GM12878 (cell line): ENCODE data around the gene ZNF367. TPM values are rescaled to one million over a fixed set of nuclear protein-coding genes. Genes with fewer than 3 reads are reported as not detected.

ENCODE experiments used
- ATAC-seq: fragments of 200-7000 bp; cut with Tn5 transposase; 3 replicates; pipeline ENCODE4 v1.9.1; 2020; ENCODE audit warnings: mild to moderate bottlenecking, moderate library complexity
- BruUV-seq: library from RNA; stranded (reverse); fragments of 400-500 nt; replicated peaks from 2 replicates; lab custom pipeline; 2021; lab: Mats Ljungman, UMichigan
- CTCF ChIA-PET: fragments of 300-600 bp; sonication (Branson Sonifier 250); formaldehyde crosslinking; extraction: SDS; loops from one replicate; lab custom pipeline; 2021; ENCODE audit warnings: inconsistent platforms; lab: Yijun Ruan, JAX
- POLR2A ChIA-PET: fragments of 350-600 bp; formaldehyde crosslinking; extraction: SDS; loops from one replicate; lab custom pipeline; 2021; ENCODE audit warnings: inconsistent platforms; lab: Charles Lee
- RAD21 ChIA-PET: fragments of 300-600 bp; sonication (Branson Sonifier 250); formaldehyde crosslinking; loops from one replicate; lab custom pipeline; 2023; ENCODE audit warnings: antibody characterized with exemption; ENCODE audit not compliant: unreplicated experiment; lab: Charles Lee
- SMC1A ChIA-PET: fragments of 300-600 bp; sonication (Branson Sonifier 250); formaldehyde crosslinking; loops from one replicate; lab custom pipeline; 2023; ENCODE audit not compliant: unreplicated experiment, uncharacterized antibody; lab: Charles Lee
- DNase-seq: peaks from one replicate; pipeline ENCODE4 v3.0.0-alpha.2; 2011; ENCODE audit warnings: low read depth, low spot score
- FAIRE-seq: peaks from 3 replicates; lab custom pipeline; 2011; peaks lifted over from hg19 to GRCh38; lab: Jason Lieb, UNC
- H2AFZ ChIP-seq: 2 replicates; pipeline ENCODE4 v1.6.0; 2011; ENCODE audit warnings: low read depth, low read length, control low read depth; ENCODE audit not compliant: control insufficient read depth
- H3K27ac ChIP-seq: 2 replicates; pipeline ENCODE4 v1.5.1; 2011; ENCODE audit warnings: control low read depth; ENCODE audit not compliant: control insufficient read depth, insufficient read depth
- H3K27me3 ChIP-seq, 2 experiments: replicated peaks in 1 of 2; 2 replicates each; pipeline versions ENCODE4 v1.6.0 to v1.6.1; 2011; ENCODE audit warnings: low read length in 1 of 2; ENCODE audit not compliant: control insufficient read depth in 2 of 2, insufficient read depth in 2 of 2
- H3K36me3 ChIP-seq, 2 experiments: 2 replicates each; pipeline ENCODE4 v1.5.1; 2011; ENCODE audit warnings: low read length in 1 of 2; ENCODE audit not compliant: control insufficient read depth in 2 of 2, insufficient read depth in 2 of 2
- H3K4me1 ChIP-seq: 2 replicates; pipeline ENCODE4 v1.6.1; 2011; ENCODE audit warnings: mild to moderate bottlenecking, low read length, moderate library complexity, mixed read lengths; ENCODE audit not compliant: control insufficient read depth, insufficient read depth
- H3K4me2 ChIP-seq: 2 replicates; pipeline ENCODE4 v1.6.0; 2011; ENCODE audit warnings: control low read depth; ENCODE audit not compliant: control insufficient read depth, insufficient read depth
- H3K4me3 ChIP-seq: fragments of 200-600 bp; sonication (generic); 2 replicates; pipeline ENCODE4 v1.5.1; 2016
- H3K79me2 ChIP-seq: 2 replicates; pipeline ENCODE4 v1.6.0; 2011; ENCODE audit warnings: low read length; ENCODE audit not compliant: control insufficient read depth, insufficient read depth
- H3K9ac ChIP-seq: 2 replicates; pipeline ENCODE4 v1.8.0; 2011; ENCODE audit warnings: low read length, control low read depth, mixed read lengths; ENCODE audit not compliant: control insufficient read depth, insufficient read depth
- H3K9me3 ChIP-seq: replicated peaks from 3 replicates; pipeline ENCODE4 v1.5.1; 2011; ENCODE audit warnings: mild to moderate bottlenecking, low read length; ENCODE audit not compliant: control insufficient read depth, insufficient read depth
- H4K20me1 ChIP-seq: 2 replicates; pipeline ENCODE4 v1.6.0; 2011; ENCODE audit not compliant: control insufficient read depth, insufficient read depth
- FOS ChIP-seq: IDR thresholded peaks from 3 replicates; pipeline ENCODE4 v1.6.1; 2011; ENCODE audit warnings: borderline replicate concordance; ENCODE audit not compliant: insufficient read length; ENCODE audit errors: extremely low read depth
- GATAD2B ChIP-seq: fragments of 450-650 bp; conservative IDR thresholded peaks from 2 replicates; pipeline ENCODE4 v1.6.1; 2017; ENCODE audit warnings: low read depth, mild to moderate bottlenecking, moderate library complexity
- IRF5 ChIP-seq: fragments of 450-650 bp; IDR thresholded peaks from 2 replicates; pipeline ENCODE4 v1.6.1; 2017; ENCODE audit warnings: borderline replicate concordance
- LARP7 ChIP-seq: fragments of 450-650 bp; IDR thresholded peaks from 2 replicates; pipeline ENCODE4 v1.6.1; 2017; ENCODE audit warnings: mild to moderate bottlenecking
- NR2F1 ChIP-seq: fragments of 450-650 bp; conservative IDR thresholded peaks from 2 replicates; pipeline ENCODE4 v1.6.1; 2017; ENCODE audit warnings: mild to moderate bottlenecking
- PAX5 ChIP-seq: IDR thresholded peaks from 2 replicates; pipeline ENCODE4 v1.6.1; 2011; ENCODE audit warnings: low read depth, low read length, borderline replicate concordance
- POLR2AphosphoS2 ChIP-seq: IDR thresholded peaks from 2 replicates; pipeline ENCODE4 v1.6.1; 2011; ENCODE audit warnings: low read depth, mild to moderate bottlenecking, low read length, improper control_type of control experiment, moderate library complexity
- POLR2AphosphoS5 ChIP-seq: IDR thresholded peaks from 2 replicates; pipeline ENCODE4 v1.6.1; 2011; ENCODE audit warnings: mild to moderate bottlenecking, low read length, inconsistent platforms
- RUNX3 ChIP-seq: IDR thresholded peaks from 2 replicates; pipeline ENCODE4 v1.6.1; 2012; ENCODE audit warnings: low read length, inconsistent platforms
- SMAD1 ChIP-seq: fragments of 450-650 bp; IDR thresholded peaks from 2 replicates; pipeline ENCODE4 v1.6.1; 2018; ENCODE audit warnings: mild to moderate bottlenecking, low read depth; ENCODE audit not compliant: partially characterized antibody
- SUZ12 ChIP-seq: fragments of 200-600 bp; sonication (generic); IDR thresholded peaks from one replicate; pipeline ENCODE4 v1.6.1; 2018; ENCODE audit warnings: antibody characterized with exemption, mild to moderate bottlenecking; ENCODE audit not compliant: unreplicated experiment
- TCF7 ChIP-seq: IDR thresholded peaks from 2 replicates; pipeline ENCODE4 v1.6.1; 2014; ENCODE audit warnings: antibody characterized with exemption, borderline replicate concordance
- WGBS: methylation state at CpG from one replicate; pipeline ENCODE4 v1.1.6; 2016; ENCODE audit warnings: low lambda C conversion rate; ENCODE audit not compliant: insufficient replicate concordance, insufficient coverage; ENCODE audit errors: missing lambda C conversion rate; 5-methylcytosine and 5-hydroxymethylcytosine counted together
- in situ Hi-C: fragments of 300-500 bp; cut with MboI; formaldehyde crosslinking; loops from 9 replicates; pipeline ENCODE4 v1.14.3; 2018; ENCODE audit warnings: mixed read lengths
- intact Hi-C: fragments of 100-400 bp; cut with micrococcal nuclease; formaldehyde crosslinking; loops from one replicate; pipeline ENCODE4 v1.14.2; 2022; ENCODE audit not compliant: unreplicated experiment
- polyA plus RNA-seq, 11 experiments: library from polyadenylated mRNA; depleted of rRNA in 4 of 11; unstranded in 6 of 11; stranded (reverse) in 5 of 11; fragments of >200 nt; fragmentation: Nextera tagmentation in 4 of 11; fragmentation: Illumina TruSeq in 1 of 11; extraction: Ambion mirVana in 4 of 11; extraction: Trizol in 1 of 11; gene quantifications; 1 replicate in 1 of 11; 2 replicates in 10 of 11; pipeline versions ENCODE4 v1.2.1 to v1.2.3, GENCODE V29; 2011 to 2016; ENCODE audit warnings: inconsistent platforms in 2 of 11, missing spikeins in 2 of 11, low read depth in 1 of 11
- total RNA-seq, 4 experiments: library from RNA; depleted of rRNA in 3 of 4; stranded (reverse); fragments of >200 nt in 3 of 4; fragmentation: Illumina TruSeq in 1 of 4; extraction: Trizol in 1 of 4; gene quantifications; 2 replicates each; pipeline versions ENCODE4 v1.2.1 to v1.2.3, GENCODE V29; 2013 to 2021
- TF ChIP-seq, protein P1 (sequence below): fragments of 150-350 bp; IDR thresholded peaks from 2 replicates; pipeline ENCODE4 v1.6.1; 2016; ENCODE audit warnings: low read depth, low read length
- TF ChIP-seq, protein P2 (sequence below): IDR thresholded peaks from 2 replicates; pipeline ENCODE4 v1.6.1; 2012; ENCODE audit warnings: low read length, inconsistent platforms

The ZNF367 gene
- total and polyA plus RNA-seq, 10 of the 15 experiments (the other 5 are each of a cell fraction or from before 2014, with no cell fraction given), result 2.9 to 16.3 (median 11.1) TPM

DNA sequence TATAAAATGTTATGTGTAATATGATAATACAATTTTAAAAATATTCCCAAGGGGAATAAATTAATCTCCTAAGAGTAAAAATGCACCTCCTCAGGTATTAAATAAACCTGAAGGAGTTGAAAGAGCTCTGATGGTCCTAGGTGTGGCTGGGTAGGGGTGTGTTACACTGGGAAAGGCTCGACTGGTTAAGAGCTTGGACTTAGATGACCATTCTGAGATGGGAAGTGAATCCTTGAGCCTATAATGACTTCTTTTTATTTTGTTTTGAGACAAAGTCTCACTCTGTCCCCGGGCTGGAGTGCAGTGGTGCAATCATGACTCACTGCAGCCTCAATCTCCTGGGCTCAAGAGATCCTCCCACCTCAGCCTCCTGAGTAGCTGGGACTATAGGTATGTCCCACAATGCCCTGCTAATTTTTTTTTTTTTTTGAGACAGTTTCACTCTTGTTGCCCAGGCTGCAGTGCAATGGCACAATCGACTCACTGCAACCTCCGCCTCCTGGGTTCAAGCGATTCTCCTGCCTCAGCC lies 22.6 kb upstream of the ZNF367 start:
- no peak overlapping the region for H3K4me2 ChIP-seq
- SMC1A ChIA-PET, result interaction anchor here (0.9 to 2.1 kb wide), 6 partner anchors 12 to 225 kb away, joined by 3 to 29 read pairs (median 8); no protein-coding TSS in a partner anchor
- DNase-seq (no peak), ATAC-seq (no peak), FAIRE-seq (no peak)
- RAD21 ChIA-PET, result interaction anchor here (0.7 to 2.6 kb wide), 4 partner anchors 10 to 226 kb away, joined by 3 to 9 read pairs (median 5); partner anchors contain the start of gene HABP4
- no peak overlapping the region for H3K9ac ChIP-seq
- H3K79me2 ChIP-seq, result no peaks in the 10 kb centered on the region
- no TSS peak for BruUV-seq
- no peaks in the 10 kb centered on the region for H3K9me3 ChIP-seq
- CTCF ChIA-PET, result interaction anchor here (1.2 to 4.3 kb wide), 4 partner anchors 10 to 123 kb away, joined by 3 to 34 read pairs (median 13); partner anchors contain the start of gene HABP4
- no peak overlapping the region for H2AFZ ChIP-seq
- H3K36me3 ChIP-seq, result no peaks in the 10 kb centered on the region
- intact Hi-C loops (loop anchor here (5.0 kb wide), 1 partner anchor 113 kb away; no protein-coding TSS in a partner anchor), in situ Hi-C loops (no loop called here)
- H4K20me1 ChIP-seq, result no peaks in the 10 kb centered on the region
- 54% methylated on average over 5 of the region's 5 CpGs for WGBS
- no peaks in the 10 kb centered on the region for H3K4me1 ChIP-seq
- H3K27me3 ChIP-seq, result no peaks in the 10 kb centered on the region
- H3K4me3 ChIP-seq, result no peak overlapping the region
- POLR2A ChIA-PET, result no interaction called here
- H3K27ac ChIP-seq, result no peak overlapping the region
- TF ChIP-seq SMAD1 (no peak), SUZ12 (no peak), FOS (no peak), POLR2AphosphoS2 (no peak), RUNX3 (no peak), PAX5 (no peak), NR2F1 (no peak), TCF7 (no peak), LARP7 (no peak), GATAD2B (no peak), POLR2AphosphoS5 (no peak), IRF5 (no peak)
- TF ChIP-seq, protein P1, sequence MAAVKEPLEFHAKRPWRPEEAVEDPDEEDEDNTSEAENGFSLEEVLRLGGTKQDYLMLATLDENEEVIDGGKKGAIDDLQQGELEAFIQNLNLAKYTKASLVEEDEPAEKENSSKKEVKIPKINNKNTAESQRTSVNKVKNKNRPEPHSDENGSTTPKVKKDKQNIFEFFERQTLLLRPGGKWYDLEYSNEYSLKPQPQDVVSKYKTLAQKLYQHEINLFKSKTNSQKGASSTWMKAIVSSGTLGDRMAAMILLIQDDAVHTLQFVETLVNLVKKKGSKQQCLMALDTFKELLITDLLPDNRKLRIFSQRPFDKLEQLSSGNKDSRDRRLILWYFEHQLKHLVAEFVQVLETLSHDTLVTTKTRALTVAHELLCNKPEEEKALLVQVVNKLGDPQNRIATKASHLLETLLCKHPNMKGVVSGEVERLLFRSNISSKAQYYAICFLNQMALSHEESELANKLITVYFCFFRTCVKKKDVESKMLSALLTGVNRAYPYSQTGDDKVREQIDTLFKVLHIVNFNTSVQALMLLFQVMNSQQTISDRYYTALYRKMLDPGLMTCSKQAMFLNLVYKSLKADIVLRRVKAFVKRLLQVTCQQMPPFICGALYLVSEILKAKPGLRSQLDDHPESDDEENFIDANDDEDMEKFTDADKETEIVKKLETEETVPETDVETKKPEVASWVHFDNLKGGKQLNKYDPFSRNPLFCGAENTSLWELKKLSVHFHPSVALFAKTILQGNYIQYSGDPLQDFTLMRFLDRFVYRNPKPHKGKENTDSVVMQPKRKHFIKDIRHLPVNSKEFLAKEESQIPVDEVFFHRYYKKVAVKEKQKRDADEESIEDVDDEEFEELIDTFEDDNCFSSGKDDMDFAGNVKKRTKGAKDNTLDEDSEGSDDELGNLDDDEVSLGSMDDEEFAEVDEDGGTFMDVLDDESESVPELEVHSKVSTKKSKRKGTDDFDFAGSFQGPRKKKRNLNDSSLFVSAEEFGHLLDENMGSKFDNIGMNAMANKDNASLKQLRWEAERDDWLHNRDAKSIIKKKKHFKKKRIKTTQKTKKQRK, result no peak
- TF ChIP-seq, protein P2, sequence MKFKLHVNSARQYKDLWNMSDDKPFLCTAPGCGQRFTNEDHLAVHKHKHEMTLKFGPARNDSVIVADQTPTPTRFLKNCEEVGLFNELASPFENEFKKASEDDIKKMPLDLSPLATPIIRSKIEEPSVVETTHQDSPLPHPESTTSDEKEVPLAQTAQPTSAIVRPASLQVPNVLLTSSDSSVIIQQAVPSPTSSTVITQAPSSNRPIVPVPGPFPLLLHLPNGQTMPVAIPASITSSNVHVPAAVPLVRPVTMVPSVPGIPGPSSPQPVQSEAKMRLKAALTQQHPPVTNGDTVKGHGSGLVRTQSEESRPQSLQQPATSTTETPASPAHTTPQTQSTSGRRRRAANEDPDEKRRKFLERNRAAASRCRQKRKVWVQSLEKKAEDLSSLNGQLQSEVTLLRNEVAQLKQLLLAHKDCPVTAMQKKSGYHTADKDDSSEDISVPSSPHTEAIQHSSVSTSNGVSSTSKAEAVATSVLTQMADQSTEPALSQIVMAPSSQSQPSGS, result no peak
